Loucy (cell line): ENCODE data around the gene DGKB.

Experiments
- CTCF ChIP-seq: fragments of 200-600 bp; sonication (generic); conservative IDR thresholded peaks from 2 replicates; pipeline ENCODE4 v1.5.1; 2014; ENCODE audit warnings: mild to moderate bottlenecking, antibody characterized with exemption, low read length
- EZH2phosphoT487 ChIP-seq: fragments of 200-600 bp; IDR thresholded peaks from 2 replicates; pipeline ENCODE4 v1.6.1; 2018; ENCODE audit warnings: antibody characterized with exemption, mild to moderate bottlenecking, moderate library complexity, borderline replicate concordance

- TF ChIP-seq CTCF: no peak
- TF ChIP-seq EZH2phosphoT487: no peak
Observed at GRCh38 chr7:14676896-14677295, 225.7 kb downstream of the DGKB start.
